ENCODE data around the gene DLK2. TPM values are rescaled to one million over a fixed set of nuclear protein-coding genes. Genes with fewer than 3 reads are reported as not detected.

The DLK2 gene
- total RNA-seq, 1 donor from 2014 or later = 0.37 TPM

GRCh38 chr6:43453831-43454230 lies 1.5 kb downstream of the DLK2 start:
- no peak for DNase-seq (ENCODE audit: low spot score)

- no peak for DNase-seq (ENCODE audit: low spot score)
These were observed 2.5 kb downstream of the DLK2 start for GRCh38 chr6:43452896-43453295.

DNA sequence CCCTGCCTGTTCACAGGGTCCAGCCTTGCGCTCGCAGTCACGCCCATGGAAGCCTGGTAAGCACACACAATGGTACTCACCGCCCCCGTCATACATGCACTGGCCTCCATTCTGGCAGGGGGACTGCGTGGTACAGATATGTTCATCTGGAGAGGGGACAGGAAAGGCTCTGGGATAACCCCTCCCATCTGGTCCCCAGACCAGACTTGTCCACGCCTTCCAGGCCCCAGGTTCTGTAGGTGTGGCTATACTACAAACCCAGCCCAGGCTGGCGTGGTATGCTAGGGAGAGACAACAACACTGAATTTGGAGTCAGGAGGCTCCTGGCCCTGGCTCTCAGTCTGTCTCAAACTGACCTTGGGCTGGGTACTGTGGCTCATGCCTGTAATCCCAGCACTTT lies 3.4 kb downstream of the DLK2 start:
- no peak for DNase-seq (ENCODE audit: low spot score)

GRCh38 chr6:43451348-43451747 lies 4.0 kb downstream of the DLK2 start:
- DNase-seq (ENCODE audit: low spot score) = no peak

GRCh38 chr6:43450699-43451131 lies 4.6 kb downstream of the DLK2 start:
- no peak for DNase-seq (ENCODE audit: low spot score)

GRCh38 chr6:43448916-43449315 lies 6.4 kb downstream of the DLK2 start:
- DNase-seq (ENCODE audit: low spot score) = no peak

DNA sequence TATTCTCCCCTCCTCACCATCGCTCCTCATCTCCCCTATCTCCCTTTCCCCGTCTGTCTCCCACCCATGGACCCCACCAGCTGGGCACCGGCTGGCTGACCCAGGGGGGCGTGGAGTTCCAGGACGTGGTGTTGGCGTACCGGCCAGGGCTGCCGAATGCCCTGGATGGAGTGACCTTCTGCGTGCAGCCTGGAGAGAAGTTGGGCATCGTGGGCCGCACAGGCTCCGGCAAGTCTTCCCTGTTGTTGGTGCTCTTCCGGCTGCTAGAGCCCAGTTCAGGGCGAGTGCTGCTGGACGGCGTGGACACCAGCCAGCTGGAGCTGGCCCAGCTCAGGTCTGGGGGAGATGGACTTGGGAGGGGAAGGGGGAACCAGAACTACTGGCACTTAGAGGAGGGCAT lies 7.7 kb downstream of the DLK2 start:
- DNase-seq (ENCODE audit: low spot score) = no peak

DNA sequence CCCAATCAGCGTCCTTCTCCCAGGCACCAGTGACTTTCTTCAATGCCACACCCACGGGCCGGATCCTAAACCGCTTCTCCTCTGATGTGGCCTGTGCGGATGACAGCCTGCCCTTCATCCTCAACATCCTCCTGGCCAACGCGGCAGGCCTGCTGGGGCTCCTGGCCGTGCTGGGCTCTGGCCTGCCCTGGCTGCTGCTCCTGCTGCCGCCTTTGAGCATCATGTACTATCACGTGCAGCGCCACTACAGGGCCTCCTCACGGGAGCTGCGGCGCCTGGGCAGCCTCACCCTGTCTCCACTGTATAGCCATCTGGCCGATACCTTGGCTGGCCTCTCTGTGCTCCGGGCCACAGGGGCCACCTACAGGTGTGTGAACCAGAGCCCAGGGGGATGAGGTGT lies 9.8 kb downstream of the DLK2 start:
- DNase-seq (ENCODE audit: low spot score) = no peak

GRCh38 chr6:43444582-43444981 lies 10.8 kb downstream of the DLK2 start:
- no peak for DNase-seq (ENCODE audit: low spot score)

DNA sequence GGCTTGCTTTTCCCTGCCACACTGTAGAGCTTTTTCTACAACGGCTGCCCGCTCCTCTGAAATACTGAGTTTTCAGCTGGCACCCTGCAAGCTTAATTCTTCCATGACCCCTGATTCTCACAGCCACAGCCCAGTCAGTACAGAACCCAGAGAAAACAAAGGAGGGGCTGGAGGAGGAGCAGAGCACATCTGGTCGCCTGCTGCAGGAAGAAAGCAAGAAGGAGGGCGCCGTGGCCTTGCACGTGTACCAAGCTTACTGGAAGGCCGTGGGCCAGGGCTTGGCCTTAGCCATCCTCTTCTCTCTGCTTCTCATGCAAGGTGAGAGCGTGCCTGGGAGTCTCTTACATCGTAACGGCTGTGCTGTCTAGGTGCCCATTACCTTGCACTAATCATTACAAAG lies 11.3 kb downstream of the DLK2 start:
- DNase-seq (ENCODE audit: low spot score) = no peak

GRCh38 chr6:43442935-43443334 lies 12.4 kb downstream of the DLK2 start:
- DNase-seq (ENCODE audit: low spot score) = no peak

- no peak for DNase-seq (ENCODE audit: low spot score)
These were observed 17.6 kb downstream of the DLK2 start for GRCh38 chr6:43437700-43438099.

DNA sequence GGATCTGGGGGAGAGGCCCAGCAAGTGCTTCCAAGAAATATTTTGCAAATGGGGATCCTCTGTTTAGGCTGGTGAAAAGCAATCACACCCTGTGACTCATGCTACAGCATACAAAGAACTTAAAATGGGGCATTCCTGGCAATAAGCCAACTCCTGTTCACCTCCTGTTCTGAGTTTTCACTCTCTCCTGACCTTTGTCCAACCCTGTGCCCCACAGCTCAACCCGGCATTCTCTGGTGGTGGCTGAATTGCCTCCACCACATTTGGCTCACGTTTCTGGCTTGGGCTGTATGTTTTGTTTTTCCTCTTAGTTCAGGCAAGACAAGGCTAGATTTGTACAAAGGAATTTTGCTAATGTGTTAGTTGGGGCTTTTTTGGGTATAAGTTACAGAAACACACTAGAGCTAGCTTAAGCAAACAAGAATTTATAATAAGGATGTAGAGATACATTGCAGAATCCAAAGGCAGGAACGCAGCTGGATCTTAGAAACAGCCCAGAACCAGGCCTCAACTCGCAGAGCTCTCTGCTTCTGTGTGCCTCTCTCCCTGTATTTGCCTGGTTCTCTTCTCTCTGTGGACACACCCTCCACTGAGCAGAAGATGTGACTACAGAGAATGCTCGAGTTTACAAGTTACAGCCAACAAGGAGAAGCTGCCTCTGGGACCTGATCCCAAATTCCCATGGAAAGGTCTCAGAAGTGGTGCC lies 18.6 kb downstream of the DLK2 start:
- peak; percentile 25 for DNase-seq (ENCODE audit: low spot score)

DNA sequence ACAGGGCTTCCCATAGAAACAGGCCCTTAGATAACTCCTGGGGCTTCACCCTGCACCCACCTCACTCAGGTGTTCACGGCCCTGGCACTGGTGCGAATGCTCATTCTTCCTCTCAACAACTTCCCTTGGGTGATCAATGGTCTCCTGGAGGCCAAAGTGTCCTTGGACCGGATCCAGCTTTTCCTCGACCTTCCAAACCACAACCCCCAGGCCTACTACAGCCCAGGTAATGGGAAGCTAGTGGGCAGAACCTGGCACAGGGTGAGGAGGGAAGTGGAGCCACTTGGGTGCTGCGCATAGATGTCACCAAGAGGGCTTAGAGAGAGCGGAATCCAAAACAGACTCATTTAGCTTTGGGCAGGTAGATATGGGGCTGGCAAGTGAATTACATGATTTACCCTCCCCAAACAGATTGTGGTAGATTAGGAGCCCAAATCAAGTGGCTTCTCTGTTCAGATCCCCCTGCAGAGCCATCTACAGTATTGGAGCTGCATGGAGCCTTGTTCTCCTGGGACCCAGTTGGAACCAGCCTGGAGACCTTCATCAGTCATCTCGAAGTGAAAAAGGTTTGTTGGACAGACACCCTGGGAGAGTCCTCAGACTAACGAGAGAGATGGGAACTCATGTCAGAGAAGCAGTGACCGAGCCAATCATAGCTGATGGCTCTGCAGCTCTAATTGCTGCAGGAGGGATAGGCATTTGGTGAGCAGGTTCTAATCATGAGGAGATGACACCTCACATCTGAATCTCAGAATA lies 19.5 kb downstream of the DLK2 start:
- DNase-seq (ENCODE audit: low spot score) = no peak

- no peak for DNase-seq (ENCODE audit: low spot score)
These were observed 20.4 kb downstream of the DLK2 start for GRCh38 chr6:43434943-43435342.

GRCh38 chr6:43434001-43434840 lies 21.1 kb downstream of the DLK2 start:
- DNase-seq (ENCODE audit: low spot score) = no peak

DNA sequence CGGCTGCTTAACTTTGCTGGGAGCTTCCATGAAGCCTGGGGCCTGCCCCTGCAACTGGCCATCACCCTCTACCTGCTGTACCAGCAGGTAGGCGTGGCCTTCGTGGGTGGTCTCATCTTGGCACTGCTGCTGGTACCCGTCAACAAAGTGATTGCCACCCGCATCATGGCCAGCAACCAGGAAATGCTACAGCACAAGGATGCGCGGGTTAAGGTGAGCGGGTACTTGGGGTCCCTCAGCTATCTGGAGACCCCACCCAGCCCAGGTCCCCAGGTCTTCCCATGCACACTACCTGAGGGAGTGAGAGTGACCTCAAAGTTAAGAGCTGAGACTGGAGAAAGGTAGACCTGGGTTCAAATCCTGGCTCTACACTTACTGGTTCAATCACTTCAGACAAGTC lies 22.2 kb downstream of the DLK2 start:
- no peak for DNase-seq (ENCODE audit: low spot score)

- DNase-seq (ENCODE audit: low spot score) = no peak
These were observed 23.1 kb downstream of the DLK2 start for GRCh38 chr6:43432009-43432945.

DNA sequence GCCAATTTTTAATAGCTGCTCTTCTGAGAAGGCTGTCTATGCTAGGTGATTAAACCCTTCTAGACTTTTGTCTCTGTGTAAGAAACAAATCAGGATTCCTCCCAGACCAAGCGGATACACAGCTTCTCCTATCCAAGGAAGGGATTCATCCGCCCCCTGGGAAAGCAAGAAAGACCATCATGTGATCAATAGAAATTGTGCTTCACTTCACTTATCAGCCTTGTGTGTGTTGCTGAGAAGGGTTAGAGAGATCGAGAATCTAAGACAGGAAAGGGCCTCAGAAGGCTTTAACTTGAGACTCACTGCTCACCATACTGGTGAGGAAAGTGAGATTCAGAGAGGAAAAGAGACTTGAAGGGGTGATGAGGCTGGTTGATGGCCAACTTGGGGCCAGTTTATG lies 26.5 kb downstream of the DLK2 start:
- DNase-seq (ENCODE audit: low spot score) = no peak

GRCh38 chr6:43428112-43428570 lies 27.2 kb downstream of the DLK2 start:
- no peak for DNase-seq (ENCODE audit: low spot score)

GRCh38 chr6:43427406-43428111 lies 27.8 kb downstream of the DLK2 start, which contains the start of gene ABCC10:
Gene ABCC10, plus strand, starts transcription at chr6:43427541. Its CDS starts 438 bp downstream, at chr6:43427979.
- DNase-seq (ENCODE audit: low spot score) = peak; percentile 95
